Endothelial cell of umbilical vein (primary cell): Measurements from ENCODE around the gene MMS19. TPM values are rescaled to one million over a fixed set of nuclear protein-coding genes. Genes with fewer than 3 reads are reported as not detected.

ENCODE experiments used
- BruUV-seq: library from RNA; stranded (reverse); fragments of 400-500 nt; replicated peaks from 2 replicates; lab custom pipeline; 2021; lab: Mats Ljungman, UMichigan
- CTCF ChIA-PET: fragments of 300-600, 350-600 bp; sonication (Branson Sonifier 250); formaldehyde crosslinking; loops from one replicate; lab custom pipeline; 2021; ENCODE audit warnings: antibody characterized with exemption, inconsistent platforms; lab: Charles Lee
- POLR2A ChIA-PET: fragments of 300-600, 350-600 bp; sonication (Branson Sonifier 250); formaldehyde crosslinking; loops from one replicate; lab custom pipeline; 2021; ENCODE audit warnings: antibody characterized with exemption, inconsistent platforms; lab: Charles Lee
- DNase-seq: peaks from one replicate; pipeline ENCODE4 v3.0.0-alpha.2; 2011; ENCODE audit warnings: low read depth, low spot score
- FAIRE-seq: peaks from 2 replicates; lab custom pipeline; 2011; peaks lifted over from hg19 to GRCh38; lab: Jason Lieb, UNC
- H2AFZ ChIP-seq: 2 replicates; pipeline ENCODE4 v1.6.0; 2012; ENCODE audit warnings: low read depth, low read length, control low read depth, inconsistent platforms
- H3K27ac ChIP-seq: 2 replicates; pipeline ENCODE4 v1.5.1; 2011; ENCODE audit warnings: low read depth, mild to moderate bottlenecking, control low read depth, low read length, moderate library complexity; ENCODE audit not compliant: insufficient read depth
- H3K27me3 ChIP-seq, 2 experiments: 2 replicates each; pipeline versions ENCODE4 v1.6.0 to v1.6.1; 2011; ENCODE audit warnings: low read length in 2 of 2, mixed read lengths in 1 of 2; ENCODE audit not compliant: control insufficient read depth in 2 of 2, insufficient read depth in 2 of 2
- H3K36me3 ChIP-seq, 2 experiments: 2 replicates in 1 of 2; 3 replicates in 1 of 2; pipeline ENCODE4 v1.5.1; 2011; ENCODE audit warnings: low read length in 2 of 2, mild to moderate bottlenecking in 1 of 2, moderate library complexity in 1 of 2; ENCODE audit not compliant: control insufficient read depth in 2 of 2, insufficient read depth in 2 of 2; ENCODE audit errors: extremely low read depth in 1 of 2
- H3K4me1 ChIP-seq: 3 replicates; pipeline ENCODE4 v1.5.1; 2011; ENCODE audit warnings: mild to moderate bottlenecking, low read length; ENCODE audit not compliant: control insufficient read depth, insufficient read depth; ENCODE audit errors: extremely low read depth
- H3K4me2 ChIP-seq: 2 replicates; pipeline ENCODE4 v1.6.1; 2011; ENCODE audit warnings: low read length, control low read depth, mixed read lengths; ENCODE audit not compliant: insufficient read depth
- H3K4me3 ChIP-seq, 3 experiments: fragments of 200-600 bp in 1 of 3; sonication (generic), shearing (Covaris generic) in 1 of 3; replicated peaks in 1 of 3; 2 replicates each; pipeline ENCODE4 v1.5.1; 2011 to 2016; ENCODE audit warnings: control low read depth in 3 of 3, low read length in 3 of 3, mild to moderate bottlenecking in 2 of 3, inconsistent platforms in 1 of 3, low read depth in 1 of 3, moderate library complexity in 1 of 3; ENCODE audit not compliant: insufficient read depth in 1 of 3
- H3K79me2 ChIP-seq: 2 replicates; pipeline ENCODE4 v1.6.0; 2012; ENCODE audit warnings: low read length, inconsistent platforms; ENCODE audit not compliant: control insufficient read depth, insufficient read depth
- H3K9ac ChIP-seq: replicated peaks from 2 replicates; pipeline ENCODE3; 2011; ENCODE audit warnings: low read length, control low read depth; ENCODE audit not compliant: insufficient read depth; ENCODE audit errors: extremely low read depth
- H3K9me1 ChIP-seq: replicated peaks from 3 replicates; pipeline ENCODE4 v1.6.0; 2011; ENCODE audit warnings: mild to moderate bottlenecking, low read length; ENCODE audit not compliant: control insufficient read depth, insufficient read depth; ENCODE audit errors: extremely low read depth
- H3K9me3 ChIP-seq: replicated peaks from 2 replicates; pipeline ENCODE4 v1.5.1; 2012; ENCODE audit warnings: low read length, inconsistent platforms; ENCODE audit not compliant: control insufficient read depth, insufficient read depth
- H4K20me1 ChIP-seq: replicated peaks from 2 replicates; pipeline ENCODE3; 2011; ENCODE audit warnings: mild to moderate bottlenecking, low read length; ENCODE audit not compliant: control insufficient read depth, insufficient read depth; ENCODE audit errors: extremely low read depth
- EZH2 ChIP-seq: IDR thresholded peaks from 2 replicates; pipeline ENCODE4 v1.6.1; 2012; ENCODE audit warnings: borderline replicate concordance, low read depth, mild to moderate bottlenecking, moderate library complexity, low read length, inconsistent platforms; ENCODE audit not compliant: severe bottlenecking
- FOS ChIP-seq: IDR thresholded peaks from 2 replicates; pipeline ENCODE4 v1.6.1; 2011; ENCODE audit warnings: mild to moderate bottlenecking, low read length, moderate library complexity, borderline replicate concordance; ENCODE audit not compliant: insufficient read depth
- JUN ChIP-seq: IDR thresholded peaks from 2 replicates; pipeline ENCODE4 v1.6.1; 2011; ENCODE audit warnings: borderline replicate concordance, low read depth; ENCODE audit not compliant: insufficient read length, insufficient read depth
- POLR2A ChIP-seq: IDR thresholded peaks from 2 replicates; pipeline ENCODE4 v1.6.1; 2012; ENCODE audit warnings: low read depth, mild to moderate bottlenecking, control low read depth, low read length
- POLR2AphosphoS5 ChIP-seq: IDR thresholded peaks from 2 replicates; pipeline ENCODE4 v1.6.1; 2012; ENCODE audit warnings: low read depth, mild to moderate bottlenecking, control low read depth, low read length, moderate library complexity; ENCODE audit not compliant: insufficient read depth
- dilution Hi-C: fragments of 300-500 bp; cut with MboI; formaldehyde crosslinking; loops from one replicate; pipeline ENCODE4 v1.15.0; 2019; ENCODE audit warnings: low sequenced_read_pairs; ENCODE audit not compliant: extremely low pct_ligation_motif_present
- intact Hi-C: fragments of 100-400 bp; cut with micrococcal nuclease; formaldehyde crosslinking; loops from one replicate; pipeline ENCODE4 v1.10.0; 2022
- polyA plus RNA-seq, 4 experiments: library from polyadenylated mRNA; depleted of rRNA in 3 of 4; stranded (reverse) in 3 of 4; unstranded in 1 of 4; fragments of >200 nt; gene quantifications; 2 replicates each; pipeline versions ENCODE4 v1.2.1 to v1.2.3, GENCODE V29; 2011 to 2012; ENCODE audit warnings: missing spikeins in 1 of 4
- total RNA-seq: library from RNA; stranded (reverse); gene quantifications from 2 replicates; pipeline ENCODE4 v1.2.3, GENCODE V29; 2021
- TF ChIP-seq, protein P1 (sequence below): IDR thresholded peaks from 2 replicates; pipeline ENCODE4 v1.6.1; 2011; ENCODE audit not compliant: insufficient read depth, insufficient read length

Gene MMS19
- total and polyA plus RNA-seq, 2 donors (not counting 3 experiments of a cell fraction or from before 2014, with no cell fraction given) = 95.2 to 123 TPM

- Histone ChIP-seq H3K4me3 (no peak overlapping the region), H3K27me3 (no peaks in the 10 kb centered on the region), H2AFZ (no peak overlapping the region), H3K4me1 (peaks cover 28% of the 10 kb centered on the region), H4K20me1 (no peaks in the 10 kb centered on the region), H3K79me2 (peaks cover 8% of the 10 kb centered on the region), H3K9me3 (no peaks in the 10 kb centered on the region), H3K4me2 (peak overlapping the region; percentile 26), H3K27ac (peak overlapping the region; percentile 56), H3K9me1 (no peaks in the 10 kb centered on the region), H3K9ac (no peak overlapping the region), H3K36me3 (no peaks in the 10 kb centered on the region)
- BruUV-seq = no TSS peak
- TF ChIP-seq FOS (peak; percentile 80), EZH2 (no peak), JUN (peak; percentile 54), POLR2AphosphoS5 (peak; percentile 44)
- CTCF ChIA-PET = interaction anchor here (1.2 to 2.9 kb wide), 8 partner anchors 10 to 94 kb away, joined by 3 to 28 read pairs (median 5); partner anchors contain the start of genes ANKRD2 and UBTD1
- dilution Hi-C loops = no loop called here
- DNase-seq = peak; percentile 64
- FAIRE-seq = peak; percentile 96
- POLR2A ChIA-PET = interaction anchor here (0.6 to 1.2 kb wide), 3 partner anchors 19 to 24 kb away, joined by 3 to 5 read pairs (median 5); no protein-coding TSS in a partner anchor
- intact Hi-C loops = loop anchor here (1.0 kb wide), 3 partner anchors 10 to 25 kb away; partner anchors contain the start of genes MMS19 and UBTD1
Observed at GRCh38 chr10:97518301-97519043, 20.2 kb upstream of the MMS19 start.

DNA sequence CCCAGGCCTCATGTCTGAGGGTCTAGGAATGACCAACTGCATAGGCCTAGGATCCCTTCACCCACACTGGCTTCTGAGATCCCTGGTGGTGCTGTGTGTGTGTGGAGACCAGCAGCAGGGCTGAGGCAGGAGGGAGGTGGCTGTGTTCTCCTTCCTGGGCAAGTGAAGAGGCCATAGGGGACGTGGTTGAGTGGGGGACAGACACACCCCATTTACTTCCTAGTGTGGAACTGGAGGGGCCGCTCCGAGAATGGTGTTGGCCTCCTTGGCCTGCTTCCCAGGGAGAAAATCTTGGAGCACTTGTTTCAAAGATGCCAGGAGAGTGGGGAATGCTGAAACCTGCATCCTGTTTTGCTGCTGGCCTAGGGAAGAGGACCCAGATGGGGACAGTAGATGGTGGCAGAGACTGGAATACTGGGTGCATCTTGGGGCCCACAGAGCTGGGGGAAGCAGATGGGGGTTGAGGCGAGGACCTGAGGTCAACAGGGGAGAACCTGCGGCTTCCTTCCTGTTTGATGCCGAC is 19.6 kb upstream of the MMS19 start:
- H3K36me3 ChIP-seq = no peaks in the 10 kb centered on the region
- intact Hi-C loops (loop anchor here (1.0 kb wide), 3 partner anchors 10 to 25 kb away; partner anchors contain the start of genes MMS19 and UBTD1), dilution Hi-C loops (no loop called here)
- H4K20me1 ChIP-seq = no peaks in the 10 kb centered on the region
- CTCF ChIA-PET = interaction anchor here (1.2 to 2.9 kb wide), 7 partner anchors 9 to 54 kb away, joined by 3 to 28 read pairs (median 6); partner anchors contain the start of genes ANKRD2 and UBTD1
- peaks cover 8% of the 10 kb centered on the region for H3K79me2 ChIP-seq
- FAIRE-seq (peak; percentile 24), DNase-seq (peak; percentile 88)
- H3K4me2 ChIP-seq = peak overlapping the region; percentile 26
- BruUV-seq = no TSS peak
- H3K9me3 ChIP-seq = no peaks in the 10 kb centered on the region
- TF ChIP-seq POLR2A = peak; percentile 59
- TF ChIP-seq, protein P1, sequence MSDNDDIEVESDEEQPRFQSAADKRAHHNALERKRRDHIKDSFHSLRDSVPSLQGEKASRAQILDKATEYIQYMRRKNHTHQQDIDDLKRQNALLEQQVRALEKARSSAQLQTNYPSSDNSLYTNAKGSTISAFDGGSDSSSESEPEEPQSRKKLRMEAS = no peak
- no peak overlapping the region for H3K4me3 ChIP-seq
- no peak overlapping the region for H2AFZ ChIP-seq
- POLR2A ChIA-PET = interaction anchor here (0.6 to 1.2 kb wide), 3 partner anchors 18 to 24 kb away, joined by 3 to 5 read pairs (median 5); no protein-coding TSS in a partner anchor
- peaks cover 28% of the 10 kb centered on the region for H3K4me1 ChIP-seq
- H3K9ac ChIP-seq = no peak overlapping the region
- H3K27ac ChIP-seq = peak overlapping the region; percentile 56
- no peaks in the 10 kb centered on the region for H3K27me3 ChIP-seq
- H3K9me1 ChIP-seq = no peaks in the 10 kb centered on the region
